CD4-positive, alpha-beta T cell (primary cell): ENCODE data around the gene FKBP2. TPM values are rescaled to one million over a fixed set of nuclear protein-coding genes. Genes with fewer than 3 reads are reported as not detected.

Source experiments
- ATAC-seq: fragments of 200-7000 bp; cut with Tn5 transposase; one replicate; pipeline ENCODE4 v1.10.0; 2022; ENCODE audit warnings: mild to moderate bottlenecking; ENCODE audit not compliant: poor library complexity
- CTCF ChIA-PET: fragments of 350-600 bp; sonication (Branson Sonifier 250); formaldehyde crosslinking; loops from one replicate; lab custom pipeline; 2021; ENCODE audit warnings: antibody characterized with exemption, inconsistent platforms; lab: Charles Lee
- POLR2A ChIA-PET: fragments of 350-600 bp; sonication (Branson Sonifier 250); formaldehyde crosslinking; loops from one replicate; lab custom pipeline; 2021; ENCODE audit warnings: antibody characterized with exemption, inconsistent platforms; lab: Charles Lee
- DNase-seq, 14 experiments: peaks; one replicate each; pipeline ENCODE4 v3.0.0-alpha.2; 2013 to 2020; ENCODE audit warnings: mixed read lengths in 2 of 14
- H3K27ac ChIP-seq, 2 donors: one replicate each; pipeline versions ENCODE4 v1.5.1 to v1.7.0; 2013; ENCODE audit warnings: low read length in 2 of 2, low read depth in 1 of 2, mild to moderate bottlenecking in 1 of 2
- H3K27me3 ChIP-seq, 2 experiments: 1 replicate in 1 of 2; 2 replicates in 1 of 2; pipeline versions ENCODE4 v1.6.1 to v1.7.0; 2013; ENCODE audit warnings: low read length in 2 of 2, control low read depth in 1 of 2, mild to moderate bottlenecking in 1 of 2, moderate library complexity in 1 of 2; ENCODE audit not compliant: insufficient read depth in 2 of 2, control insufficient read depth in 1 of 2
- H3K36me3 ChIP-seq: one replicate; pipeline ENCODE4 v1.6.1; 2013; ENCODE audit warnings: low read length, control low read depth; ENCODE audit not compliant: insufficient read depth
- H3K4me1 ChIP-seq: one replicate; pipeline ENCODE4 v1.6.1; 2013; ENCODE audit warnings: low read length, control low read depth; ENCODE audit not compliant: insufficient read depth
- H3K4me3 ChIP-seq: one replicate; pipeline ENCODE4 v1.5.1; 2013; ENCODE audit warnings: mild to moderate bottlenecking, low read length, moderate library complexity
- H3K9me3 ChIP-seq, 2 experiments: 1 replicate in 1 of 2; 2 replicates in 1 of 2; pipeline versions ENCODE4 v1.6.1 to v1.7.0; 2013; ENCODE audit warnings: low read length in 2 of 2, mild to moderate bottlenecking in 2 of 2, control low read depth in 1 of 2, moderate library complexity in 1 of 2; ENCODE audit not compliant: control insufficient read depth in 1 of 2, insufficient read depth in 1 of 2
- H3K27ac Mint-ChIP-seq: one replicate; pipeline ENCODE4 v1.8.0; 2020; ENCODE audit warnings: mixed read lengths
- H3K27me3 Mint-ChIP-seq: one replicate; pipeline ENCODE4 v1.8.0; 2021; ENCODE audit warnings: mixed read lengths
- H3K36me3 Mint-ChIP-seq: one replicate; pipeline ENCODE4 v1.8.0; 2021; ENCODE audit warnings: low read depth, mixed read lengths
- H3K4me1 Mint-ChIP-seq: one replicate; pipeline ENCODE4 v1.8.0; 2021; ENCODE audit warnings: low read depth, mixed read lengths
- H3K4me3 Mint-ChIP-seq: one replicate; pipeline ENCODE4 v1.8.0; 2020; ENCODE audit warnings: mild to moderate bottlenecking, mixed read lengths
- H3K9me3 Mint-ChIP-seq: one replicate; pipeline ENCODE4 v1.8.0; 2020; ENCODE audit warnings: mixed read lengths
- intact Hi-C, 2 experiments: fragments of 100-400 bp; cut with DNase I in 1 of 2; cut with micrococcal nuclease in 1 of 2; formaldehyde crosslinking; loops; one replicate each; pipeline versions ENCODE4 v1.15.1 to v1.9.0; 2023 to 2025; cut with DNase I, micrococcal nuclease
- total RNA-seq, 174 experiments: library from RNA in 2 of 174; stranded (reverse) in 2 of 174; gene quantifications; one replicate each; pipeline ENCODE4 v1.2.3 and lab custom pipeline; 2021 to 2026
- TF ChIP-seq, protein P1 (sequence below): fragments of 200-600 bp; IDR thresholded peaks from one replicate; pipeline ENCODE4 v1.8.0; 2022; ENCODE audit warnings: antibody characterized with exemption, mild to moderate bottlenecking

FKBP2 gene
- total RNA-seq, 2 experiments from 2014 or later, result 11.2 to 14.6 TPM

DNA sequence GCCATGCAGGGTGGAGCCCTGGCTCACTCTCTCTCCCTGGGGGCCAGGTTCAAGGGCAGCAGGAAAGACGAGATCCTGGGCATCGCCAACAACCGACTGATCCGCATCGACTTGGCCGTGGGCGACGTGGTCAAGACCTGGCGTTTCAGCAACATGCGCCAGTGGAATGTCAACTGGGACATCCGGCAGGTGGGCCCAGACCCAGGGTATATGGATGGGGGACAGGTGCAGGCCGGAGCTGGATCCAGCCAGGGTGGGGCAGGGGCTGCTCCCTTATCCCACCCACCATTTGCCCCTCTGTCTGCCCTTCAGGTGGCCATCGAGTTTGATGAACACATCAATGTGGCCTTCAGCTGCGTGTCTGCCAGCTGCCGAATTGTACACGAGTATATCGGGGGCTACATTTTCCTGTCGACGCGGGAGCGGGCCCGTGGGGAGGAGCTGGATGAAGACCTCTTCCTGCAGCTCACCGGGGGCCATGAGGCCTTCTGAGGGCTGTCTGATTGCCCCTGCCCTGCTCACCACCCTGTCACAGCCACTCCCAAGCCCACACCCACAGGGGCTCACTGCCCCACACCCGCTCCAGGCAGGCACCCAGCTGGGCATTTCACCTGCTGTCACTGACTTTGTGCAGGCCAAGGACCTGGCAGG, 17.8 kb upstream of the FKBP2 start:
- CTCF ChIA-PET, result interaction anchor here (1.2 kb wide), 2 partner anchors 13 to 29 kb away, joined by 3 to 5 read pairs; no protein-coding TSS in a partner anchor
- no peaks in the 10 kb centered on the region for H3K27me3 Mint-ChIP-seq
- ATAC-seq, result no peak

GRCh38 chr11:64224151-64224890, 16.6 kb upstream of the FKBP2 start:
- Histone ChIP-seq H3K4me1 (peaks cover 44% of the 10 kb centered on the region), H3K9me3 (no peaks in the 10 kb centered on the region), H3K27ac (peak overlapping the region in 1 of 2 donors; percentile 77), H3K36me3 (peaks cover 40% of the 10 kb centered on the region), H3K27me3 (no peaks in the 10 kb centered on the region), H3K4me3 (no peak overlapping the region)
- ChIA-PET POLR2A (interaction anchor here (1.0 to 6.3 kb wide), 6 partner anchors 11 to 93 kb away, joined by 3 to 116 read pairs (median 6); partner anchors contain the start of genes FERMT3, PPP1R14B and TRMT112), CTCF (interaction anchor here (0.8 to 1.2 kb wide), 3 partner anchors 12 to 28 kb away, joined by 3 to 5 read pairs (median 4); no protein-coding TSS in a partner anchor)
- DNase-seq, result no peak
- Mint-ChIP-seq H3K9me3 (no peaks in the 10 kb centered on the region), H3K4me1 (peaks cover 27% of the 10 kb centered on the region), H3K27me3 (no peaks in the 10 kb centered on the region), H3K36me3 (peaks cover 9% of the 10 kb centered on the region), H3K4me3 (peak overlapping the region; percentile 97), H3K27ac (no peak overlapping the region)
- TF ChIP-seq, protein P1, sequence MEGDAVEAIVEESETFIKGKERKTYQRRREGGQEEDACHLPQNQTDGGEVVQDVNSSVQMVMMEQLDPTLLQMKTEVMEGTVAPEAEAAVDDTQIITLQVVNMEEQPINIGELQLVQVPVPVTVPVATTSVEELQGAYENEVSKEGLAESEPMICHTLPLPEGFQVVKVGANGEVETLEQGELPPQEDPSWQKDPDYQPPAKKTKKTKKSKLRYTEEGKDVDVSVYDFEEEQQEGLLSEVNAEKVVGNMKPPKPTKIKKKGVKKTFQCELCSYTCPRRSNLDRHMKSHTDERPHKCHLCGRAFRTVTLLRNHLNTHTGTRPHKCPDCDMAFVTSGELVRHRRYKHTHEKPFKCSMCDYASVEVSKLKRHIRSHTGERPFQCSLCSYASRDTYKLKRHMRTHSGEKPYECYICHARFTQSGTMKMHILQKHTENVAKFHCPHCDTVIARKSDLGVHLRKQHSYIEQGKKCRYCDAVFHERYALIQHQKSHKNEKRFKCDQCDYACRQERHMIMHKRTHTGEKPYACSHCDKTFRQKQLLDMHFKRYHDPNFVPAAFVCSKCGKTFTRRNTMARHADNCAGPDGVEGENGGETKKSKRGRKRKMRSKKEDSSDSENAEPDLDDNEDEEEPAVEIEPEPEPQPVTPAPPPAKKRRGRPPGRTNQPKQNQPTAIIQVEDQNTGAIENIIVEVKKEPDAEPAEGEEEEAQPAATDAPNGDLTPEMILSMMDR, result no peak
- no peak for ATAC-seq
- intact Hi-C loops, result loop anchor here in 1 of 2 experiments (2.0 kb wide), 1 partner anchor 18 kb away; the partner anchor contains the start of gene FERMT3

More for the DNA sequence above, 17.8 kb upstream of the FKBP2 start:
- H3K4me3 Mint-ChIP-seq, result no peak overlapping the region
- Histone ChIP-seq H3K27me3 (no peaks in the 10 kb centered on the region), H3K4me3 (no peak overlapping the region), H3K27ac (no peak overlapping the region), H3K4me1 (peaks cover 38% of the 10 kb centered on the region), H3K36me3 (peaks cover 49% of the 10 kb centered on the region), H3K9me3 (no peaks in the 10 kb centered on the region)
- no peaks in the 10 kb centered on the region for H3K9me3 Mint-ChIP-seq
- POLR2A ChIA-PET, result interaction anchor here (1.0 to 6.3 kb wide), 5 partner anchors 11 to 94 kb away, joined by 3 to 116 read pairs (median 5); partner anchors contain the start of genes FERMT3 and TRMT112
- TF ChIP-seq, protein P1, result no peak
- H3K36me3 Mint-ChIP-seq, result peaks cover 19% of the 10 kb centered on the region
- intact Hi-C loops, result no loop called here
- DNase-seq, result no peak
- H3K27ac Mint-ChIP-seq, result no peak overlapping the region
- peaks cover 25% of the 10 kb centered on the region for H3K4me1 Mint-ChIP-seq

DNA sequence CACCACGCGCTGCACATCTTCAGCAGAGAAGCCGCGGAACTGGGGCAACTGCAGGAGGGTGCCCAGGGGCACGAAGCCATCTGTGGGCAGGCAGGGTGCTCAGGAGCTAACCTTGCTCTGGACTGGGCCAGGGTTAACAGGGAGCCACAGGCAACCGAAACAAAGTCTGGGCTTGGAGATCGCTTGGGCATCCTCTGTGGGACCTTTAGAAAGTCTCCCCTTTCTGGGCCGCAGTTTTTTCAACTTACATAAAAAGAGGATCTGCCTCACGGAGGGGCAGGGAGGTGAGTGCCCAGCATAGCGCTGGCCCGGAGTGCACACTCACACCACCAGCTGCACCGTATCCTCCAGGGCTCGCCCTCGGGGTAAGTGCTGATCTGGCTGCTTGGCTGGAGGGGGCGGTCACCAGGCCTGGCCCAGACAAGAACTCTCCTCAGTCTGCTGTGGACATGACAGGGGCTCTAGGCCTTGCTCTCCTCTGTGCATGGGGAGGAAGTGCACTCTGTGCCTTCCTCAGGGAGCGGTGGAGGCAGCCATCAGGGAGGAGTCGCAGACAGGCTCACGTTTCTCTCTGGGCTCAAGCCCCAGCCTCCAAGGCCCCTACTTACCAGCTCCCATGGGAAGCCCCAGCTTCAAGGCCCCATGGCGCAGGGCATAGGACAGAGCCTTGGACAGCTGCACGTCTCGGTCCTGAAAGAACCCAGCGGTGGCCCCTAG, 15.8 kb upstream of the FKBP2 start:
- H3K9me3 ChIP-seq, result no peaks in the 10 kb centered on the region
- ATAC-seq, result no peak
- no peaks in the 10 kb centered on the region for H3K27me3 ChIP-seq
- H3K36me3 ChIP-seq, result peaks cover 32% of the 10 kb centered on the region
- H3K27ac ChIP-seq, result peak overlapping the region; percentile 77
- peak in 2 of 14 experiments; percentile 7 to 35 for DNase-seq
- peaks cover 51% of the 10 kb centered on the region for H3K4me1 ChIP-seq
- Mint-ChIP-seq H3K4me3 (peak overlapping the region; percentile 97), H3K36me3 (peaks cover 9% of the 10 kb centered on the region), H3K27me3 (no peaks in the 10 kb centered on the region), H3K4me1 (peaks cover 34% of the 10 kb centered on the region), H3K27ac (peak overlapping the region; percentile 87), H3K9me3 (no peaks in the 10 kb centered on the region)
- POLR2A ChIA-PET, result interaction anchor here (1.4 to 6.3 kb wide), 7 partner anchors 16 to 60 kb away, joined by 6 to 116 read pairs (median 22); partner anchors contain the start of genes BAD, FERMT3, FKBP2 and PPP1R14B
- intact Hi-C loops, result loop anchor here in 1 of 2 experiments (2.0 kb wide), 1 partner anchor 18 kb away; the partner anchor contains the start of gene FERMT3
- TF ChIP-seq, protein P1, result no peak
- H3K4me3 ChIP-seq, result peak overlapping the region; percentile 99
- CTCF ChIA-PET, result interaction anchor here (0.8 to 3.4 kb wide), 5 partner anchors 10 to 80 kb away, joined by 3 to 15 read pairs (median 5); partner anchors contain the start of genes ESRRA and STIP1
